Mesendoderm (in vitro differentiated cells): Measurements from ENCODE around the gene PRR30.

Experiments
- DNase-seq: peaks from one replicate; pipeline ENCODE4 v3.0.0; 2013
- H2AK5ac ChIP-seq: 2 replicates; pipeline ENCODE4 v1.6.1; 2013; ENCODE audit warnings: low read length, inconsistent platforms
- H2BK120ac ChIP-seq: 2 replicates; pipeline ENCODE4 v1.6.1; 2013; ENCODE audit warnings: low read depth, mild to moderate bottlenecking, low read length, moderate library complexity, mixed read lengths
- H2BK15ac ChIP-seq: replicated peaks from 2 replicates; pipeline ENCODE4 v1.6.1; 2013; ENCODE audit warnings: low read depth, mild to moderate bottlenecking, moderate library complexity
- H2BK5ac ChIP-seq: 2 replicates; pipeline ENCODE4 v1.6.1; 2013; ENCODE audit warnings: low read length, inconsistent platforms
- H3K18ac ChIP-seq: 2 replicates; pipeline ENCODE4 v1.6.1; 2013; ENCODE audit warnings: mild to moderate bottlenecking, low read length, mixed read lengths
- H3K23ac ChIP-seq: one replicate; pipeline ENCODE4 v1.6.1; 2013; ENCODE audit warnings: low read length
- H3K27ac ChIP-seq: 2 replicates; pipeline ENCODE4 v1.5.1; 2013; ENCODE audit warnings: low read depth, mild to moderate bottlenecking, inconsistent platforms, low read length, moderate library complexity
- H3K27me3 ChIP-seq: 2 replicates; pipeline ENCODE4 v1.6.1; 2013; ENCODE audit warnings: low read length, control low read depth, mild to moderate bottlenecking, inconsistent platforms; ENCODE audit not compliant: insufficient read depth, poor library complexity
- H3K36me3 ChIP-seq: 2 replicates; pipeline ENCODE4 v1.6.1; 2013; ENCODE audit warnings: low read length, inconsistent platforms; ENCODE audit not compliant: control insufficient read depth, insufficient read depth
- H3K4ac ChIP-seq: one replicate; pipeline ENCODE4 v1.6.1; 2013; ENCODE audit warnings: low read depth, mild to moderate bottlenecking, low read length, moderate library complexity
- H3K4me1 ChIP-seq: 2 replicates; pipeline ENCODE4 v1.6.1; 2013; ENCODE audit warnings: low read depth, low read length, inconsistent platforms; ENCODE audit not compliant: control insufficient read depth
- H3K4me2 ChIP-seq: 2 replicates; pipeline ENCODE4 v1.6.1; 2013; ENCODE audit warnings: low read length
- H3K4me3 ChIP-seq: 2 replicates; pipeline ENCODE4 v1.5.1; 2013; ENCODE audit warnings: mild to moderate bottlenecking, low read length
- H3K56ac ChIP-seq: one replicate; pipeline ENCODE4 v1.6.1; 2013; ENCODE audit warnings: low read length
- H3K79me1 ChIP-seq: 2 replicates; pipeline ENCODE4 v1.6.1; 2013; ENCODE audit warnings: low read length, inconsistent platforms
- H3K79me2 ChIP-seq: 2 replicates; pipeline ENCODE4 v1.6.1; 2013; ENCODE audit warnings: mild to moderate bottlenecking, low read length; ENCODE audit not compliant: control insufficient read depth, insufficient read depth
- H3K9ac ChIP-seq: 2 replicates; pipeline ENCODE4 v1.6.1; 2013; ENCODE audit warnings: low read length, inconsistent platforms
- H4K5ac ChIP-seq: one replicate; pipeline ENCODE4 v1.6.1; 2013; ENCODE audit warnings: low read length
- H4K8ac ChIP-seq: one replicate; pipeline ENCODE4 v1.6.1; 2013; ENCODE audit warnings: low read depth, mild to moderate bottlenecking, control low read depth, low read length, moderate library complexity
- whole genome bisulfite sequencing: extraction: QIAGEN DNeasy Blood & Tissue Kit; methylation state at CpG from one replicate; pipeline ENCODE4 v1.1.7; 2013; ENCODE audit warnings: low lambda C conversion rate, missing lambda C conversion rate; ENCODE audit not compliant: insufficient coverage; ENCODE audit errors: extremely low coverage; 5-methylcytosine and 5-hydroxymethylcytosine counted together

The PRR30 gene

DNA sequence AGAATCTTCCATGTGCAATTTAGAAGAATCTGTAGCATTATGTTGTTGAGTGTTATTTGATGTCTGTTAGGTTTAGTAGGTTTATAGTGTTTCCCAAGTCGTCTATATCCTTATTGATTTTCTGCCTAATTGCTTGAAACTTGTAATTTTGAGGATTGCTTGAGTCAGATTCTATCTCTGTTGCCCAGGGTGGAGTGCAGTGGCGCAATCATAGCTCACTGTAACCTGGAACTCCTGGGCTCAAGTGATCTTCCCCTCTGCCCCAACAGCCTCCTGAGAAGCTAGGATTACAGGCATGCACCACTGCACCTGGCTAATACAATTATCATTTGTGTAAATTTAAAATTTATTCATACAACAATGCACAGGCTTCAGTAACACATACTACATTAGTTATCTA lies 6.5 kb upstream of the PRR30 start:
- no peaks in the 10 kb centered on the region for H3K27me3 ChIP-seq
- no peak overlapping the region for H3K4me3 ChIP-seq
- no peak overlapping the region for H3K9ac ChIP-seq
- no peaks in the 10 kb centered on the region for H3K4me1 ChIP-seq
- no peaks in the 10 kb centered on the region for H3K79me1 ChIP-seq
- H3K79me2 ChIP-seq: no peaks in the 10 kb centered on the region
- no peak overlapping the region for H2BK15ac ChIP-seq
- H3K36me3 ChIP-seq: no peaks in the 10 kb centered on the region
- H3K23ac ChIP-seq: no peak overlapping the region
- no peak overlapping the region for H3K4ac ChIP-seq
- H3K27ac ChIP-seq: no peak overlapping the region
- no peak overlapping the region for H3K18ac ChIP-seq
- H2AK5ac ChIP-seq: no peak overlapping the region
- H3K4me2 ChIP-seq: no peak overlapping the region
- H2BK5ac ChIP-seq: no peak overlapping the region
- no peak overlapping the region for H4K8ac ChIP-seq
- no CpG with 5 or more reads among the region's 2 CpGs for WGBS
- H4K5ac ChIP-seq: no peak overlapping the region
- no peak for DNase-seq
- no peak overlapping the region for H3K56ac ChIP-seq
- no peak overlapping the region for H2BK120ac ChIP-seq

GRCh38 chr2:27143285-27143684 lies 4.1 kb upstream of the PRR30 start:
- Histone ChIP-seq H3K27ac (no peak overlapping the region), H2BK120ac (no peak overlapping the region), H3K9ac (no peak overlapping the region), H3K79me1 (no peaks in the 10 kb centered on the region), H3K23ac (no peak overlapping the region), H3K36me3 (no peaks in the 10 kb centered on the region), H3K56ac (no peak overlapping the region), H4K5ac (no peak overlapping the region), H3K79me2 (no peaks in the 10 kb centered on the region), H3K27me3 (no peaks in the 10 kb centered on the region), H3K4me2 (no peak overlapping the region), H3K4ac (no peak overlapping the region), H2AK5ac (no peak overlapping the region), H3K4me3 (no peak overlapping the region), H2BK5ac (no peak overlapping the region), H4K8ac (no peak overlapping the region), H2BK15ac (no peak overlapping the region), H3K18ac (no peak overlapping the region), H3K4me1 (no peaks in the 10 kb centered on the region)
- DNase-seq: no peak
- no CpG with 5 or more reads among the region's 1 CpG for WGBS

DNA sequence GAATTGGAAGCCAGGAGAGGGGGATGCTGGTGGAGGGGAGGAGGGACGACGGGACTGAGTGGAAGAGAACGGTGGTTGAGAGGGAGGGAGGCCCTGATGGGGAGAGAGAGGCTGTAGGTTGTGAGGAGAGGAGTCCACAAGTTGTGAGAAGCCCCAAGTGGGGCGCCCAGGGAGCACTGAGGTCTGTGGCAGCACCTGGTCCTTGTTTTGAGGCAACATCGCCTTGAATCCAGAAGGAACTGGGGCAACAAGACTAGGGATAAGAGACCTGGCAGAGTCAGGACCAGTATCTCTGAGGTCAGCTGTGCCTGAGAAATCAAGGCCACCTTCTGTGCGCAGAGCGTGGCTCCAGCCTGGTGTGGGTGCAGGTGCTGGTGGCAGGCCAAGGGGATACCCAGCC lies 1.1 kb downstream of the PRR30 start:
- no peak overlapping the region for H2BK5ac ChIP-seq
- no peak overlapping the region for H2BK120ac ChIP-seq
- no peak overlapping the region for H2AK5ac ChIP-seq
- no peaks in the 10 kb centered on the region for H3K36me3 ChIP-seq
- no peak overlapping the region for H3K9ac ChIP-seq
- DNase-seq: no peak
- H4K8ac ChIP-seq: no peak overlapping the region
- no peak overlapping the region for H3K4ac ChIP-seq
- no peak overlapping the region for H3K4me2 ChIP-seq
- H3K27ac ChIP-seq: no peak overlapping the region
- peaks cover 4% of the 10 kb centered on the region for H3K79me1 ChIP-seq
- peaks cover 4% of the 10 kb centered on the region for H3K4me1 ChIP-seq
- H3K56ac ChIP-seq: no peak overlapping the region
- no CpG with 5 or more reads among the region's 7 CpGs for WGBS
- no peaks in the 10 kb centered on the region for H3K27me3 ChIP-seq
- H3K4me3 ChIP-seq: no peak overlapping the region
- H3K79me2 ChIP-seq: peaks cover 7% of the 10 kb centered on the region
- no peak overlapping the region for H4K5ac ChIP-seq
- no peak overlapping the region for H2BK15ac ChIP-seq
- no peak overlapping the region for H3K23ac ChIP-seq
- H3K18ac ChIP-seq: no peak overlapping the region

- Histone ChIP-seq H3K4me1 (peaks cover 6% of the 10 kb centered on the region), H2BK120ac (no peak overlapping the region), H3K27me3 (no peaks in the 10 kb centered on the region), H3K56ac (no peak overlapping the region), H2AK5ac (no peak overlapping the region), H3K9ac (no peak overlapping the region), H3K23ac (no peak overlapping the region), H3K4ac (no peak overlapping the region), H4K8ac (no peak overlapping the region), H2BK15ac (no peak overlapping the region), H3K27ac (no peak overlapping the region), H4K5ac (no peak overlapping the region), H3K4me3 (no peak overlapping the region), H3K36me3 (peaks cover 4% of the 10 kb centered on the region), H3K18ac (no peak overlapping the region), H3K79me1 (peaks cover 10% of the 10 kb centered on the region), H3K79me2 (peaks cover 11% of the 10 kb centered on the region), H3K4me2 (no peak overlapping the region), H2BK5ac (no peak overlapping the region)
- WGBS: no CpG with 5 or more reads among the region's 21 CpGs
- DNase-seq: no peak
Measured at GRCh38 chr2:27137322-27137935, 1.8 kb downstream of the PRR30 start.

- Histone ChIP-seq H3K79me1 (peaks cover 10% of the 10 kb centered on the region), H2BK5ac (no peak overlapping the region), H3K4me1 (peaks cover 6% of the 10 kb centered on the region), H3K9ac (no peak overlapping the region), H4K8ac (no peak overlapping the region), H3K23ac (no peak overlapping the region), H2BK15ac (no peak overlapping the region), H2BK120ac (no peak overlapping the region), H3K18ac (no peak overlapping the region), H3K56ac (no peak overlapping the region), H3K36me3 (peaks cover 5% of the 10 kb centered on the region), H3K4ac (no peak overlapping the region), H3K27ac (no peak overlapping the region), H3K27me3 (no peaks in the 10 kb centered on the region), H3K79me2 (peaks cover 11% of the 10 kb centered on the region), H3K4me3 (no peak overlapping the region), H3K4me2 (no peak overlapping the region), H2AK5ac (no peak overlapping the region), H4K5ac (no peak overlapping the region)
- no CpG with 5 or more reads among the region's 7 CpGs for WGBS
- no peak for DNase-seq
Measured at GRCh38 chr2:27136751-27137150, 2.5 kb downstream of the PRR30 start.

GRCh38 chr2:27135478-27135955 lies 3.7 kb downstream of the PRR30 start:
- no peak overlapping the region for H3K23ac ChIP-seq
- H3K79me2 ChIP-seq: peaks cover 11% of the 10 kb centered on the region
- no peak overlapping the region for H3K4ac ChIP-seq
- no peak overlapping the region for H4K8ac ChIP-seq
- H2BK15ac ChIP-seq: no peak overlapping the region
- H3K4me2 ChIP-seq: no peak overlapping the region
- H3K4me3 ChIP-seq: no peak overlapping the region
- H3K27me3 ChIP-seq: no peaks in the 10 kb centered on the region
- DNase-seq: no peak
- WGBS: no CpG with 5 or more reads among the region's 12 CpGs
- peaks cover 8% of the 10 kb centered on the region for H3K36me3 ChIP-seq
- H2BK120ac ChIP-seq: no peak overlapping the region
- no peak overlapping the region for H3K18ac ChIP-seq
- H3K79me1 ChIP-seq: peaks cover 10% of the 10 kb centered on the region
- H3K9ac ChIP-seq: no peak overlapping the region
- H3K4me1 ChIP-seq: peaks cover 6% of the 10 kb centered on the region
- no peak overlapping the region for H2BK5ac ChIP-seq
- no peak overlapping the region for H3K56ac ChIP-seq
- H2AK5ac ChIP-seq: no peak overlapping the region
- H3K27ac ChIP-seq: no peak overlapping the region
- H4K5ac ChIP-seq: no peak overlapping the region
